ENCODE results near the gene TMEM9. TPM values are rescaled to one million over a fixed set of nuclear protein-coding genes. Genes with fewer than 3 reads are reported as not detected.

The TMEM9 gene
- total RNA-seq, 1 donor from 2014 or later = 66.9 TPM

- DNase-seq (ENCODE audit: low read depth) (peak; percentile 85), FAIRE-seq (peak; percentile 97)
- H3K36me3 ChIP-seq (ENCODE audit: control insufficient read depth, insufficient read depth, low read length) = no peaks in the 10 kb centered on the region
- peaks cover 2% of the 10 kb centered on the region for H3K27me3 ChIP-seq (ENCODE audit: control insufficient read depth, insufficient read depth, low read length)
- peak overlapping the region; percentile 61 for H3K4me3 ChIP-seq (ENCODE audit: low read depth, low read length)
- TF ChIP-seq CTCF (IDR thresholded peaks at IDR 0.05; ENCODE audit: insufficient read depth, low read length, severe bottlenecking) = peak; percentile 91
Measured at GRCh38 chr1:201114245-201115131, 39.8 kb downstream of the TMEM9 start.

DNA sequence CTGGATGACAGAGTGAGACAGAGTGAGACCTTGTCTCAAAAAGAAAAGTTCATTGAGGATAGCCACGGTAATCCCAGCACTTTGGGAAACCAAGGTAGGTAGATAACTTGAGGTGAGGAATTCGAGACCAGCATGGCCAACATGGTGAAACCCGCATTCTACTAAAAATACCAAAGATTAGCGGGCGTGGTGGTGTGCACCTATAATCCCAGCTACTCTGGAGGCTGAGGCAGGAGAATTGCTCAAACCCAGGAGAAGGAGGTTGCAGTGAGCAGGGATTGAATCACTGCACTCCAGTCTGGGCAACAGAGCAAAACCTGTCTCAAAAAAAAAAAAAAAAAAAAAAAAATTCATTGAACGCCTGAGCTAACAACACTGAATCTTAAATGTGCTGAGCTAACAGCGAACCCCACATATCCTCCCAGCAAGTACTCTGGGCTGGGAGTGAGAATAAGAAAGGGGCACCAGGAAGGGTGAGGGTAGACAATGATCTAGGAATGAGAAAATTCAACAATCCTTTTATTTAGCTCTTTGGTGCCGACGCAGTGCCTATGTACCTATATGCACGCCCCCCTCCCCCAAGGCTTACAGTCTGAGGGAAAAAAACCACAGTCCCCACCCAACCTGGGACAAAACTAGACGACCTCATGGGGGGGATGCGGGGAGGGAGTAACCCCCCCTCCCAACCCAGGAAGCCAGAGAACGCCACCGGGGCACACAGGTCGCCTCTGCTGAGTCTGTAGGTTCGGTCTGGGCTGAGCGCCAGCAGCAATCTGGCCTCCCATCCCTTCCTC is 40.6 kb downstream of the TMEM9 start:
- H3K4me3 ChIP-seq (ENCODE audit: low read depth, low read length) = peak overlapping the region; percentile 61
- DNase-seq (ENCODE audit: low read depth) = peak; percentile 17
- FAIRE-seq = no peak
- no peak for TF ChIP-seq CTCF (IDR thresholded peaks at IDR 0.05; ENCODE audit: insufficient read depth, low read length, severe bottlenecking)
- peaks cover 2% of the 10 kb centered on the region for H3K27me3 ChIP-seq (ENCODE audit: control insufficient read depth, insufficient read depth, low read length)
- H3K36me3 ChIP-seq (ENCODE audit: control insufficient read depth, insufficient read depth, low read length) = no peaks in the 10 kb centered on the region

- Histone ChIP-seq H3K4me3 (ENCODE audit: low read depth, low read length) (no peak overlapping the region), H3K36me3 (ENCODE audit: control insufficient read depth, insufficient read depth, low read length) (no peaks in the 10 kb centered on the region), H3K27me3 (ENCODE audit: control insufficient read depth, insufficient read depth, low read length) (peaks cover 2% of the 10 kb centered on the region)
- no peak for TF ChIP-seq CTCF (IDR thresholded peaks at IDR 0.05; ENCODE audit: insufficient read depth, low read length, severe bottlenecking)
- DNase-seq (ENCODE audit: low read depth) (no peak), FAIRE-seq (no peak)
Measured at GRCh38 chr1:201112926-201113325, 41.3 kb downstream of the TMEM9 start.

GRCh38 chr1:201112173-201112731 is 42.0 kb downstream of the TMEM9 start, which contains the start of gene CACNA1S:
TSS of gene CACNA1S (minus strand) at chr1:201112426. CDS start at chr1:201112339, 87 bp downstream.
- H3K36me3 ChIP-seq (ENCODE audit: control insufficient read depth, insufficient read depth, low read length) = no peaks in the 10 kb centered on the region
- no peak within 1 kb of the TSS for H3K4me3 ChIP-seq (ENCODE audit: low read depth, low read length)
- TF ChIP-seq CTCF (IDR thresholded peaks at IDR 0.05; ENCODE audit: insufficient read depth, low read length, severe bottlenecking) = no peak
- H3K27me3 ChIP-seq (ENCODE audit: control insufficient read depth, insufficient read depth, low read length) = peaks cover 2% of the 10 kb centered on the region
- FAIRE-seq (no peak), DNase-seq (ENCODE audit: low read depth) (no peak)

GRCh38 chr1:201111672-201112071 is 42.6 kb downstream of the TMEM9 start:
- TF ChIP-seq CTCF (IDR thresholded peaks at IDR 0.05; ENCODE audit: insufficient read depth, low read length, severe bottlenecking) = no peak

More at GRCh38 chr1:201111672-201112071, 42.6 kb downstream of the TMEM9 start:
- FAIRE-seq (no peak), DNase-seq (ENCODE audit: low read depth) (no peak)
- Histone ChIP-seq H3K4me3 (ENCODE audit: low read depth, low read length) (no peak overlapping the region), H3K27me3 (ENCODE audit: control insufficient read depth, insufficient read depth, low read length) (peaks cover 2% of the 10 kb centered on the region), H3K36me3 (ENCODE audit: control insufficient read depth, insufficient read depth, low read length) (no peaks in the 10 kb centered on the region)

Measured in bronchial epithelial cell (primary cell).